G401.6 (cell line): Measurements from ENCODE around the gene BACE2.
"Not testable (repeated sequence)": the region's sequence is repeated elsewhere in the genome, so short reads cannot be mapped to it uniquely, and the experiment has no call there.

Source experiments
- FAIRE-seq: peaks from 2 replicates; lab custom pipeline; 2012; peaks lifted over from hg19 to GRCh38; lab: Jason Lieb, UNC

Gene BACE2

DNA sequence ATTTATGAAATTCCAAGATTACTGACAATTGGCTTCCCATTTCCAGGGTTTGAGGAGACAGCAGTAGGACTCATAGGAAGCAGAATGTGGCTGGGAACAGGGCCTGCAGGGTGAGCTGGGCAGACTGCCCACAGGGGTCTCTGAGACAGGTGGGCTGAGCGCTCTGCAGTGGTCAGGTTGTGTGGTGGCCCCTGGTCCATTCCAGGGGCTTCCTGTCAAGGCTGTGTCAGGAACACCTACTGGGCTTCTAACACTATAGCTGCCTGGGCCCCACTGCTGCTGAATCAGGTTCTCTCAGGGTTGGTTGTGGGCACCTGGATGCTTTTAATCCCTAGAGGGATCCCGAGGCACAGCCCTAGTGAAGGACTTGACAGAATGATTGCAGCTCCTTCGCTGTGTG is 72.1 kb downstream of the BACE2 start:
- FAIRE-seq: no peak

DNA sequence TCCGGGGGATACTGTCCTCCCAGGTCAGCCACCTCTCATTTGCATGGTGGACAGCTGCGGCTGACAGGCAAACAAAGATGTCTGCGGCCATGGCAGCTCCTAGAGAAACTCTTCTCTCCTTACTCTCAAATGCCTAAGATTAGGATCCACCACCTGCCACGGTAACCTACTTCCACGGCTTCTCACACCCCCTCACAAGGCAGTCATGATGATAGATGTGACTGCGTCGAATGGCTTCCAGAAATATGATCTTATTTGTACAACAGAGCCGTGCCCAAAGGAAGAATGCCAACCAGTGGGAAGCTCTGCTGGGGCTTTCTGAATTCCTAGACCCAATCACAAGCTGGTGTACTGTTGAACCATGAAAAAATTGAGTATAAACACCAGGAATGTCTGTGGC is 73.4 kb downstream of the BACE2 start:
- no peak for FAIRE-seq

DNA sequence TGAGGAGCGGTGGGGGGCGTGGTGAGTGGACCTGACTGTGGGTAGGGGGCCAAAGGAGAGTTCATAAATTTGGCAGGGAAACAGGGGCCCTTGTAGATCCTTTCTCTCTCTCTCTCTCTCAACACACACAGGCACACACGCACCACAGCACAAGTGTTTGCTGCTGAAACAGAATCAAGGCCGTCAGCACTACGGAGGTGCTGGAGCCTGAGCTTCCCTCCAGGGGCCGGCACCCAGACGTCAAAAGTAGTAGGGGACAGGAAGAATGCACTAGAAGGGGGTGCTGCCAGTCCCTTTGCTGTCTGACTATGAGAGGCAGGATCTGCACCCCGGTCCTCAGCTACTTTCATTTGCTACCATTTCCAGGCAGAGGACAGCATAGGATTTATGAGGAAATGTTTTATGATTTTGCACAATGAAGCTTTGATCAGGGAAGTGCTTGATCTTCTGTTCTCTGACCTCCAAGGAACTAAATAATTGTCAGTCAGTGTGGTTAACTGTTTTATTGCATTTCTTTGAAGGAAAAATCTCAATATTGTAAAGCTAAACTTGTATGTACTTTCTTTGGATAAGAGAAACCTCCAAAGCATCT is 74.4 kb downstream of the BACE2 start:
- no peak for FAIRE-seq

DNA sequence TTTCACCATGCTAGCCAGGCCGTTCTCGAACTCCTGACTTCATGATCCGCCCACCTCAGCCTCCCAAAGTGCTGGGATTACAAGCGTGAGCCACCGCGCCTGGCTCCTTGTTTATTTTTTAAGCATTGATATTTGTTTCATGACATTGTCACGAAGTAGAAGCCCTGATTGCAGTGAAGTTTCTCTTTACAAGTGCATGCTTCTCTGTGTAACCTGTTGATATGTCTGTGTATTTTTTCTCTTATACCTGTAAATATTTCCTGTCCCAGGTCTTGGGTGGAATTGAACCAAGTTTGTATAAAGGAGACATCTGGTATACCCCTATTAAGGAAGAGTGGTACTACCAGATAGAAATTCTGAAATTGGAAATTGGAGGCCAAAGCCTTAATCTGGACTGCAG is 75.1 kb downstream of the BACE2 start:
- no peak for FAIRE-seq

DNA sequence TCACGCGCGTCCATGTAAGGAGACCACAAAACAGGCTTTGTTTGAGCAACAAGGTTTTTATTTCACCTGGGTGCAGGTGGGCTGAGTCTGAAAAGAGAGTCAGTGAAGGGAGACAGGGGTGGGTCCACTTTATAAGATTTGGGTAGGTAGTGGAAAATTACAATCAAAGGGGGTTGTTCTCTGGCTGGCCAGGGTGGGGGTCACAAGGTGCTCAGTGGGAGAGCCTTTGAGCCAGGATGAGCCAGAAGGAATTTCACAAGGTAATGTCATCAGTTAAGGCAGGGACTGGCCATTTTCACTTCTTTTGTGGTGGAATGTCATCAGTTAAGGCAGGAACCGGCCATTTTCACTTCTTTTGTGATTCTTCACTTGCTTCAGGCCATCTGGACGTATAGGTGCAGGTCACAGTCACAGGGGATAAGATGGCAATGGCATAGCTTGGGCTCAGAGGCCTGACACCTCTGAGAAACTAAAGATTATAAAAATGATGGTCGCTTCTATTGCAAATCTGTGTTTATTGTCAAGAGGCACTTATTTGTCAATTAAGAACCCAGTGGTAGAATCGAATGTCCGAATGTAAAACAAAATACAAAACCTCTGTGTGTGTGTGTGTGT is 76.4 kb downstream of the BACE2 start:
- FAIRE-seq: not testable (repeated sequence)

DNA sequence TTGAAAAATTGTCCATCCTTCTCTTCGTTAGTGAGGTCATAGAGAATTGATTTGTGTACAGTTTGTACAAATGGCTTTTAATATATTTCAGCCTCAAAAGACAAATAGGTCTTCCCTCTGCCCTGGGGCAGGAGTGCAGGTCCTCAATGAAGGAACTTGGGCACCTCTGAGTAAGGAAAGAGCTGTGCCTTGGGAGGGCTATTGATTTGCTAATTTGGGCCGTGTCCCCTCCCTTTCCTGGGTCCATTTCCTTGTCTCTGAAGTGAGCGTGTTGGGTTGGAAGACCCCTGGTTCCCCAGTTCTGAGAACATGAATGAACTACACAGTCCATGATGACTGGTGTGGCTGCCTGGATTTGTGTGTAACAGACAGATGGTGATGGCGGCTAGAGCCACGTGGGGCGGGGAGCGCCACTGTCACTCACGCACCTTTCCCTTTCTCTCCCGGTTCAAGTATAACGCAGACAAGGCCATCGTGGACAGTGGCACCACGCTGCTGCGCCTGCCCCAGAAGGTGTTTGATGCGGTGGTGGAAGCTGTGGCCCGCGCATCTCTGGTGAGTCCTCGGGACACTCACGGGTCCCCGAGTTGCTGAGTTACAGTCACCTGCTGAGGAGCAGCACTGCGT is 77.7 kb downstream of the BACE2 start:
- FAIRE-seq: no peak

DNA sequence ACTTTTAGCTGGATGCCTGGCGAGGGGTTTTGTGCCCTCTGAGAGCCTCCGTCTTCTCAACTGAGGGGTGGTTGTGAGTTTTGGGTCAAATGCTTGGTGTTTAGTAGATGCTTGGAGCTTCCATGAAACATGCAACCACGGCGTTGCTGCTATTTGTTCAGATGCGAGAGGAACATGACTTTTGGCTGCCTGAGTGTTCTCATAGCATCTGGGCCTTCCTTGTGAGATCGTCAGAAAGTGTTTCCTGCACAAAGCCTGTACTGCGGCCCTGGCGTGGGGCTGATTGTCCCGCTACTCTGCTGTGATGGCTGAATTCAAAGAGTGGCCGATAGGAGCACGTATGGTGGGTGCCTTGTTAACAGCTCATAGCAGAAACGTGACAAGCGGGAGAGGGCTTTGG is 78.8 kb downstream of the BACE2 start:
- no peak for FAIRE-seq

DNA sequence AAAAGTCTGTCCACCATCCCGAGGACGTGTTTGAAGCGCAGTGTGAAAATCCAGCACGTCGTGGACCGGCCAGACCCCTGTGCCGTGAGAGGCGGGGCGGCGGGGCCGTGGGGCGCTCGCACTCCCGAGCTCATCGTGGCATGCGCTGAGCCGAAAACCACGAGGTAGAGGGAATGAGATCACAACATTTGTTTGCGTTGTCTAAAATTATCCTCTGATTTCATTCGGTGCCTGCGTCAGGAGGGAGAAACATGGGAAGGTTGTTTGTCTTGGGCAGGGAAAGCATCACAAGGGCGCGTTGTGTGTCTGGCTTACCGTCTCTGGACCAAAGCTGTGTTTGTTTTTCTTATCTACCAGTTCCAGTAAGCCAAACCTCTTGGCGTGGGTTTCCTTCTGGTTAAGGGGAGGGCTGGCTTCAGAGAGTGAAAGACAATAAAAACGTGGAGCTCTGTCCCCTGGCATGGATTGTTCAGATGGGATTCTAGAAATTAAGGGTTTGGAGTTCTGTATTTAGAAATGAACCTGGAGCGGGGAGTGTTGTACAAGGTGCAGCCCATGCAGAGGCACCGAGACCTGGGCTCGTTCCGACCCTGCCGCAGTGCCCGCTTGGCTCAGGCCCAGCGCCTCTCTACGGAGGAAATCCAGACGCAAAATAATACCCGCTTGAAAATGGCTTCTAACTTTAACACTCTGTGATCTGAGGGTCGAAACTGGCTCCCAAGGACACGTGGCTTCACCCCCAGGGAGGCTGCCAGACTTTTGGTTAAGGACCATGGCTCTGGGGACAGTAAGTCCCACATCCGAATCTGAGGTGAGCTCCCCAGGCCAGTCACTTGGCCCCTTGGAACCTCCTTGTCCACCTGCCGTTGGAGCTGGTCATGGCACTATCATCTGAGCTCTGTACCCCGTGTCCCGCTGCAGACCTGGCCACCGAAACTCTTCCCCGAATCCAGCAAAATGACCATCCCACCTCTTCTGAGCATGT is 79.9 kb downstream of the BACE2 start:
- FAIRE-seq: no peak

DNA sequence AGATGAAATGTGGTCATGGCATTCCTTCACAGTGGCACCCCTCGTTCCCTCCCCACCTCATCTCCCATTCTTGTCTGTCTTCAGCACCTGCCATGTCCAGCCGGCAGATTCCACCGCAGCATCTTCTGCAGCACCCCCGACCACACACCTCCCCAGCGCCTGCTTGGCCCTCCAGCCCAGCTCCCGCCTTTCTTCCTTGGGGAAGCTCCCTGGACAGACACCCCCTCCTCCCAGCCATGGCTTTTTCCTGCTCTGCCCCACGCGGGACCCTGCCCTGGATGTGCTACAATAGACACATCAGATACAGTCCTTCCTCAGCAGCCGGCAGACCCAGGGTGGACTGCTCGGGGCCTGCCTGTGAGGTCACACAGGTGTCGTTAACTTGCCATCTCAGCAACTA is 81.5 kb downstream of the BACE2 start:
- FAIRE-seq: no peak

DNA sequence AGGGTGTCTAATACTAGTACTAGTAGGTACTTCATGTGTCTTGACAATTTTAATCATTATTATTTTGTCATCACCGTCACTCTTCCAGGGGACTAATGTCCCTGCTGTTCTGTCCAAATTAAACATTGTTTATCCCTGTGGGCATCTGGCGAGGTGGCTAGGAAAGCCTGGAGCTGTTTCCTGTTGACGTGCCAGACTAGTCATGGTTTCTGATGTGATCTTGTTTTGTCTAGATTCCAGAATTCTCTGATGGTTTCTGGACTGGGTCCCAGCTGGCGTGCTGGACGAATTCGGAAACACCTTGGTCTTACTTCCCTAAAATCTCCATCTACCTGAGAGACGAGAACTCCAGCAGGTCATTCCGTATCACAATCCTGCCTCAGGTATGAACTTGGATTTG is 82.6 kb downstream of the BACE2 start:
- FAIRE-seq: no peak

DNA sequence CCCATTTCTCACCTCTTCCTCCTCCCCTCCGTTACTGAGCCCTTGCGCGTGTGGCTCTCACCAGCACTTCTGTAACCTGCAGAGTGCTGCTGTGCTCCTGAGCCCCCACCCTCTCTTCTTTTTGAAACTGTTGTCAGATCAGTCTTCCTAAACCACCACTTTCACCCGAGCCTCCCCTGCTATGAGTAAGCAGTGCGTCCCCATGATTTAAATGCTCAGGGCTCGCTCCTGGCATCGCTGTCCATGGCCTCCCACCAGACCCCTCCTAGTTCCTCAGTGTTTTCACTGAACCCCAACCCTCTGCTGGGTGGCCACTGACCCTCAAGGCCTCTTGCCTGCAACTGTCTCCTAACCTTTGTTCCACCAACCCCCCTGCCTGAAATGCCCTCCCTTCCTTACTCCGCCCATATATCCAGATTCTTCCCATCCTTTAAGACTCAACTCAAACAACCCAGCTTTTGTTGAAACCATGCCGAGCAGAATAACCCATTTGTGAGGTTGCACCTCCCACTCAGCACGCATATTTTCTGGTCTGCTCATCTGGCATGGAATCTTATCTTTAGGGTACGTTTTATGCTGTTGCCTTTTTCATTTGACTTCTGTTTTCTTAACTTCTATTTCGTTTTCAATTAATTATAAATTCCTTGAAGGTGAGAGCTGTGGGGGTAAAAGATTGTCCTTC is 84.1 kb downstream of the BACE2 start:
- FAIRE-seq: no peak

DNA sequence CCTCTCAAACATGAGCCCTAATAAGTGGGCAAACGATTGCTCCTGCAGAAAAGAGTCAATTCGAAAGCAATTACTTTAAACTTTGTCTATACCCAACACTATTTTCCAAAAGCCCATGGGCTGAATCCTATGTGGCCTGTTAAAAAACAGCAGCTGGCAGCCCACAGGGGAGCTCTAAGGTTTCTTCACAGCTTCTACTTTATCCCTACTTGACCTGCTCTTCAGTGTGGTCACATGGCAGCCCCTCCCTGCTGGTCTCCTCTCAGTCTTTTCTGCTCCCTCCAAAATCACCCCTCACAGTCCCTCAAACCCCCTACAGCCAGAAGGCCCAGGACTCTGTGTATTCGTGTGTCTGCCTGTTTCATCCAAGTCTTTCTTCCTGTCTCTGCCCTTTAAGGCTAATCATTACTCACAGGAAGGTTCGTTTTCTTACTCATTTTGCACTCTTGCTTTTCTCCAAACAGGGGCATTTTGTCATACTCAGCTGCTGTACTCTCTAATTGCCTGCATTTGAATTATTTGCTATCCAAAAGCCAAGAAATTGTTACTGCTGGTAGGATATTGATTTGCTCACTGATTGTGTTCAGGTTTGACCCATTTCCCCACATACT is 86.2 kb downstream of the BACE2 start:
- FAIRE-seq: no peak

DNA sequence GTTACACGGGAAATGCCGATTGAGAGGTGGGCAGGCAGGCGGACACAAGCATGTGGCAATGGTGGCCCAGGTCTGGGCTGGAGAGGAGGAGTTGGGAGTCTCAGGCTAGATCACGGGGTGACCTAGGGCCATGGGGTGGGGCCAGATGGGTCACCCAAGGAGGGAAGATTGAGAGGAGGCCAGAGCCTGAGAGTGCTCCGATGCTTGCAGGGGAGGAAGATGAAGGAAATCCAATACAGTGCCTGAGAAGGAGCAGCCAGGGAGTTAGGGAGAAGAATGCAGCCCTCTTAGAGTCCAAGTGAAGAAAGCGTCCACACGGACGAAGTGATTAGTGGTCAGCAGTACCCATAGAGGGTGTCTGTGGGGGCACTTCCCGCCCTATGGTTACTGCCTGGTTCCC is 87.2 kb downstream of the BACE2 start:
- no peak for FAIRE-seq

DNA sequence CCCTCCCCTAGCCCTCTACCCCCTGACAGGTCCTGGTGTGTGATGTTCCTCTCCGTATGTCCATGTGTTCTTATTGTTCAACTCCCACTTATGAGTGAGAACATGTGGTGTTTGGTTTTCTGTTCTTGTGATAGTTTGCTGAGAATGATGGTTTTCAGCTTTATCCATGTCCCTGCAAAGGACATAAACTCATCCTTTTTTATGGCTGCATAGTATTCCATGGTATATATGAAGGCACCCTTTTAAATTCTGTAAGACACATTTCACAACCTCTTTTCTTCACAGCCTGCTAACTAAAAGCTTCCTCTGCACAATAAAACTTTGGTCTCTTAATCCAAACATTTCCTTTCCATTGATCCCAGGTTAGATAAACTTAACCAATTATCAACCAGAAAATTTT is 88.3 kb downstream of the BACE2 start:
- FAIRE-seq: not testable (repeated sequence)

DNA sequence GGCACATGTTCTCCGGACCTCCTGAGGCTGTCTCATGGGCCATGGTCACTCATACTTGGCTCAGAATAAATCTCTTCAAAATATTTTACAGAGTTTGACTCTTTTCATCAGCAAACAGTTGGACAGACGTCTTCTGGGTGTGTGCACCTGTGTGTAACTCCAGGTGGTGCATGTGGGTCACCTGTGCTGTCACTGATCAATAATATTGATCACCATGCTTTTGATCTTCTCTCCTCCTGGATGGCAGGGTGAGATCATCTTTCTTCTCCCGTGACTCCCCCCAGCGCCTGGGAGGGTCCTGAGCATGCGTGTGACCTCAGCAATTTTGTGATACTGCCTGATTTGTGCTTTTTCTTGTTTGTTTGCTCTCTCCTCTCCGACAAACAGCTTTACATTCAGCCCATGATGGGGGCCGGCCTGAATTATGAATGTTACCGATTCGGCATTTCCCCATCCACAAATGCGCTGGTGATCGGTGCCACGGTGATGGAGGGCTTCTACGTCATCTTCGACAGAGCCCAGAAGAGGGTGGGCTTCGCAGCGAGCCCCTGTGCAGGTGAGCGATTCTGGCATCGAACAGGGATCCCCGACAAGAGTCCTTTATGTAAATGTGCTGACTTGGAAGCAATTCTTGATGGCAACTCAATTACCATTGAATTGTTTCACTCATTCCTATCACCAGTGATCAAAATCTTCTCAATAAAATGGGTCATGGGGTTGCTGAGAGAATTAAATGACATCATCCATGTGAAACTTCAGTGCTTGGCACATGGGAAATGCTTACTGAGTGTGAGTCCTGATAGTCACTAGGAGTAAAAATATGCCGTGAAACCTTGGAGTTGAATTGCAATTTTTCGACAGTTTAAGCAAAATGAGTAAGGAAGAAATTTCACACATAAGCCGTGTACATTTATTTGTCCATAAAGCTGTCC is 89.1 kb downstream of the BACE2 start:
- no peak for FAIRE-seq

DNA sequence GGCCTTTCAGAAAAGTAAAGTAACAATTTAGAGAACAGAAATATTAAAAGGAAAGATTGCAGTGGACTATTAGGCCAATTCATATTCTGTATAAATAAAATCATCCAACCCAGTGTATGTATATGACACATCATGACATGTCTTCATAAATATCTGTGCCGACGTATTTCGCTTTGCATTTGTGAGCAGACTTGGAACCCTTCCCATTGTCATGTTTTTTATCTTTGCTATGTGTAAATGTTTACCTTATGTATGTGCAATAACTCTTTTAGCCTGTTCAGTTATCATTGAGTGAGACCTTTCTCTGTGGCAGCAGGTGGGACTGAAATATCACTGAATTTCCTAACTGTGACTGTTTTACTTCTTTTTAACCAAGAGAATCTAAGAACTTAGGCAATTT is 90.7 kb downstream of the BACE2 start:
- no peak for FAIRE-seq

DNA sequence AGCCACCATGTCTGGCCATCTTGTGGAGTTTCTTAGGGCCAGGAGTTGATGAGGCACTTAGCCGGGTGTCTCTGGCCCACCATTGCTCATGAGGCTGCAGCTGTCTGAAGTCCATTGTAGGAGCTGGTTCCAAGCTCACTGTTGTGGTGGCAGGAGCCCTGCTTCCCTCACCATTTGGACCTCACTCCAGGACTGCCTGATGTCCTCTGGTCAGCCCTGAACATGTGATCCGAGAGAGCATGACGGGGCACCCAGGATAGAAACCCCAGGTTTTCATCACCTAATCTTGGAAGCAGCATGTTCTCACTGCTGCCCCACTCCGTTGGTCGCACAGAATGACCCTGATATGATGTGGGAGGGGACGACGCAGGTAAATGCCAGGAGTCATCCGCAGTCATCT is 92.5 kb downstream of the BACE2 start:
- no peak for FAIRE-seq

DNA sequence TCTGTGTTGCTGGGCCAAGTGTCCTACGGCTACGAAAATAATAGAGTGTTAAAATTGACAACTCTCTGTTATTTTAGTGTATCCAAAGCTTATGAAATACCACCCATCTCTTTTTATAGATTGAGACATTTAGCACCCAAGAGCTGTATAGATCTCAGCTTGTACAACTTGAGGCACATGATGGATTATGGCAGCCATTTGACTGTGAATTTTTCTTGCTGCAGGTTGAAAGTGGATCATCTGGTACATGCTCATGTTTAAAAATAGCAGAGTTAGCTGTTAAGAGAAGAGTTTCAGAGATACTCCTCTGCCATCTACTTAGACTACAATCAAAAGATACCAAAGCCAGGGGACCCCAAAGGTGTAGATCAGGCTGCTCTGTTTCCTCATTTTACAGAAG is 99.4 kb downstream of the BACE2 start:
- no peak for FAIRE-seq

DNA sequence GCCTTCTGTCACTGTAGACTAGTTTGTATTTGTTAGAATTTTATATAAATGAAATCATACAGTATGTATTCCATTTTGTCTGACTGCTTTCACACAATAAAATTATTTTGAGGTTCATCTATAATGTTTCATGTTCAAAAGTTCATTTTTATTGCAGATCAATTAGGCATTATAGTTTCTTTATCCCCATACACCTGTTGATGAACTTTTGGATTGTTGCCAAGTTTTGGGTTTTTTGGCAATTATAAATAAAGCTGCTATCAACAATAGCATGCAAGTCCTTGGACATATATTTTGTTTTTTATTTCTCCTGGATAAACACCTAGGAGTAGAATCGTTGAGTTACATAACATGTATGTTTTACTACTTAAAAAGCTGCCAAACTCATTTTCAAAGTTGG is 101.6 kb downstream of the BACE2 start:
- FAIRE-seq: no peak

DNA sequence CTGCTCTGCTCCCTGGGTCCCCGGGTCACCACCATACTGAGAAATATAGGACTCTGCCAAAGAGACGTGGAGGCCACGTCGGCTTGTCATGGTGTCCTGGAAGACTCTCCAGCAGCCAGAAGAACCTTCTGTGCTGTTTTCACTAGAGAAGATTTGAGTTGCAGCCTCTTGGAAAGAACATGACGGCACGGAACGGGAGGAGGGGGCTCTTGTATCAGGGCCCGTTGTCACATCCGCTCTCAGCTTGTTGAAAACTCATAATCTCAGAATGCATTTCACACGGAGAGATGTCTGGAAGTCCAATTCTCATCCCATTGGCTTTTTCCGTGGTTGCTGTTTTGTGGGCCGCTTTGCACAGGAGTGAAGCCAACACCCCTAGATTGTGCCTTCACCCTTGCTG is 109.2 kb downstream of the BACE2 start:
- no peak for FAIRE-seq

DNA sequence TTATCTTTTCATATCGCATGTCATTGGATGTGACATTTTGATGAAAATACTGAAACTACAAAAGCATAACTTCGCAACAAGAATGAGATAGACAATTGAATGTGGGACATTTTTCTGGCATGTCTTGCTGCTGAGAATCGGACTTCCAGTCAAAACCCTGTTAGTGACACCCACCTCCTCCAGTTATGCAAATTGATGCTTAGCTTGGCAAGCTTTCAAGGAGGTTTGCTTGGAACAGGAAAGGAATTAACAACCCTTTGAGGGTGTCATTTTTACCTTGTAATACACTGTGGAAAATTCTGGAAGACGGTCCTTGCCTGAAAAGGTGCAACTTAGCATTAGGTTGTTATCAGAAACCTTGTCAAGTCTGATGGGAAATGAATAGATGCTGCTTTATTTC is 109.9 kb downstream of the BACE2 start:
- FAIRE-seq: no peak
